NCI-H1436 treated with DMSO at 0.1 percent for 48 hours (cell line): ENCODE results near the gene GABRB2.
"Not testable (repeated sequence)": the region's sequence is repeated elsewhere in the genome, so short reads cannot be mapped to it uniquely, and the experiment has no call there.

ENCODE experiments used
- DNase-seq: peaks from one replicate; lab custom pipeline; 2025; lab: John Stamatoyannopoulos, UW

The GABRB2 gene

GRCh38 chr5:161299053-161299452 is 247.5 kb downstream of the GABRB2 start:
- DNase-seq: no peak

GRCh38 chr5:161297388-161297787 is 249.1 kb downstream of the GABRB2 start:
- not testable (repeated sequence) for DNase-seq

GRCh38 chr5:161295721-161296250 is 250.7 kb downstream of the GABRB2 start:
- DNase-seq: no peak

GRCh38 chr5:161288071-161288470 is 258.5 kb downstream of the GABRB2 start:
- DNase-seq: no peak

- no peak for DNase-seq
Measured at GRCh38 chr5:161287436-161287835, 259.1 kb downstream of the GABRB2 start.

- no peak for DNase-seq
Measured at GRCh38 chr5:161286066-161286655, 260.4 kb downstream of the GABRB2 start.

- DNase-seq: no peak
Measured at GRCh38 chr5:161284445-161284844, 262.1 kb downstream of the GABRB2 start.

GRCh38 chr5:161283296-161283695 is 263.2 kb downstream of the GABRB2 start:
- DNase-seq: no peak

GRCh38 chr5:161278739-161279660 is 267.5 kb downstream of the GABRB2 start:
- DNase-seq: no peak

GRCh38 chr5:161277011-161277410 is 269.5 kb downstream of the GABRB2 start:
- no peak for DNase-seq

- no peak for DNase-seq
Measured at GRCh38 chr5:161274951-161275350, 271.6 kb downstream of the GABRB2 start.

- no peak for DNase-seq
Measured at GRCh38 chr5:161273410-161273809, 273.1 kb downstream of the GABRB2 start.

GRCh38 chr5:161271816-161272215 is 274.7 kb downstream of the GABRB2 start:
- no peak for DNase-seq

- DNase-seq: no peak
Measured at GRCh38 chr5:161269125-161269524, 277.4 kb downstream of the GABRB2 start.

- no peak for DNase-seq
Measured at GRCh38 chr5:161266954-161267353, 279.6 kb downstream of the GABRB2 start.

GRCh38 chr5:161265006-161265405 is 281.5 kb downstream of the GABRB2 start:
- no peak for DNase-seq

- DNase-seq: no peak
Measured at GRCh38 chr5:161263191-161263590, 283.3 kb downstream of the GABRB2 start.

GRCh38 chr5:161261668-161262323 is 284.7 kb downstream of the GABRB2 start:
- no peak for DNase-seq

GRCh38 chr5:161258438-161258837 is 288.1 kb downstream of the GABRB2 start:
- no peak for DNase-seq

- DNase-seq: no peak
Measured at GRCh38 chr5:161256957-161257356, 289.6 kb downstream of the GABRB2 start.

GRCh38 chr5:161252955-161253354 is 293.6 kb downstream of the GABRB2 start:
- not testable (repeated sequence) for DNase-seq

- DNase-seq: no peak
Measured at GRCh38 chr5:161246749-161247148, 299.8 kb downstream of the GABRB2 start.

GRCh38 chr5:161245846-161246245 is 300.7 kb downstream of the GABRB2 start:
- DNase-seq: not testable (repeated sequence)
